Measurements from ENCODE around the gene PCDHAC2.

DNA sequence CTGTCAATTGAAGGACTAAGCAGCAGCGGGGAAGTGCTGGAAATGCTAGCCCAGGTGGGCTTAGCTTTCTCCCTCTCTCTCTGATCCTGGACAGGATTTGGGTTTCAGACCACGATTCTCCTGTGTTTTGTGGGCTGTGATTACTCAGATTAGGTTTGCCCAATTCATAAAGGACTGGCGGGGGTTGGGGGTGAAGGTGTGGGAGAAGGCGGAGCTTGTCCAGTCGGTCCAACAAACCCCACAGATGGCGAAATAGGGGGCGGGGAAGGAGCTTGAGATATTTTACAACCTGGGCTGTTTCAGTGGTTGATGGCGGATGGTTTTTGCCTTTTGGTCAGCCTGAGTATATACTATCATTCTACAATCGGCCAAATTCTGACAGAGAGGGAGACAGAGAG lies 35.2 kb downstream of the PCDHAC2 start:
- no peak for TF ChIP-seq CTCF (IDR thresholded peaks at IDR 0.05; ENCODE audit: low read length)
- no peak for TF ChIP-seq EZH2 (IDR thresholded peaks at IDR 0.05; ENCODE audit: borderline replicate concordance, low read length)

All from OCI-LY1 (cell line).